HG03520 (cell line): ENCODE data around the gene CSNK1G2.

Source experiments
- ATAC-seq: cut with Tn5 transposase; IDR thresholded peaks from one replicate; pipeline ENCODE4 v1.9.1; 2021; ENCODE audit warnings: mild to moderate bottlenecking, moderate library complexity; ENCODE audit not compliant: unreplicated experiment

The CSNK1G2 gene

GRCh38 chr19:2014731-2015607 lies 74.0 kb downstream of the CSNK1G2 start:
- ATAC-seq: no peak

GRCh38 chr19:2015608-2015950 lies 74.6 kb downstream of the CSNK1G2 start, which contains the start of gene BTBD2:
TSS of gene BTBD2 (minus strand) at chr19:2015714. CDS start at chr19:2015703, 11 bp downstream.
- ATAC-seq: no peak

- no peak for ATAC-seq
Observed at GRCh38 chr19:2016041-2016807, 75.3 kb downstream of the CSNK1G2 start.

- no peak for ATAC-seq
Observed at GRCh38 chr19:2018752-2019151, 77.8 kb downstream of the CSNK1G2 start.

- no peak for ATAC-seq
Observed at GRCh38 chr19:2021453-2022140, 80.6 kb downstream of the CSNK1G2 start.

GRCh38 chr19:2022289-2022688 lies 81.3 kb downstream of the CSNK1G2 start:
- no peak for ATAC-seq

- ATAC-seq: no peak
Observed at GRCh38 chr19:2026770-2027169, 85.8 kb downstream of the CSNK1G2 start.

GRCh38 chr19:2027361-2027760 lies 86.4 kb downstream of the CSNK1G2 start:
- ATAC-seq: no peak
